Caki2 (cell line): ENCODE results near the gene AUNIP. TPM values are rescaled to one million over a fixed set of nuclear protein-coding genes. Genes with fewer than 3 reads are reported as not detected.

Experiments
- DNase-seq: peaks from one replicate; pipeline ENCODE4 v3.0.0-alpha.2; 2015; ENCODE audit warnings: low read depth
- in situ Hi-C: cut with HindIII; loops from 2 replicates; pipeline ENCODE4 v1.10.0; 2016; ENCODE audit warnings: low sequenced_read_pairs, low pct_unique_long_range_greater_than_20kb, mixed read lengths
- total RNA-seq: library from RNA; depleted of rRNA; stranded (reverse); fragments of >200 nt; shearing (Covaris generic); gene quantifications from 2 replicates; pipeline ENCODE4 v1.2.3, GENCODE V29; 2014; ENCODE audit warnings: low replicate concordance

Gene AUNIP
- total RNA-seq, 1 experiment from 2014 or later: 13.1 TPM

DNA sequence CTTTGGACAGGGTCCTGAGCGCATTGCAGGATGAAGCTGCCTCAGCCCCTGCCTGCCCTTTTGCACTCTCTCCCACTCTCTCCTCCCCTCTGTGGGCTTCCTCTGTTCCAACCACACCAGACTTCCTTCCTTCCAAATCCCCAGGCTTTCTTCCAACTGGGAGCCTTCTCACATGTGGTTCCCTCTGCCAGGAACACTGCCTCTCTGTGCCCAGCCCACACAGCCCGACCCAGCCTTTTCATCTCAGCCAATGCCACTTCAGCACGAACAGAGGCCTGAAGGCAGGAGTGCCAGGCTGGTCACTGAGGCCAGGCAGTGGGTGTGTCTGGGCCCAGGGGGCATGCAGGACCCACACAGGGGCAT is 53.4 kb downstream of the AUNIP start:
- no peak for DNase-seq
- in situ Hi-C loops: no loop called here

GRCh38 chr1:25804964-25805862 is 54.0 kb downstream of the AUNIP start:
- DNase-seq: no peak
- in situ Hi-C loops: no loop called here

DNA sequence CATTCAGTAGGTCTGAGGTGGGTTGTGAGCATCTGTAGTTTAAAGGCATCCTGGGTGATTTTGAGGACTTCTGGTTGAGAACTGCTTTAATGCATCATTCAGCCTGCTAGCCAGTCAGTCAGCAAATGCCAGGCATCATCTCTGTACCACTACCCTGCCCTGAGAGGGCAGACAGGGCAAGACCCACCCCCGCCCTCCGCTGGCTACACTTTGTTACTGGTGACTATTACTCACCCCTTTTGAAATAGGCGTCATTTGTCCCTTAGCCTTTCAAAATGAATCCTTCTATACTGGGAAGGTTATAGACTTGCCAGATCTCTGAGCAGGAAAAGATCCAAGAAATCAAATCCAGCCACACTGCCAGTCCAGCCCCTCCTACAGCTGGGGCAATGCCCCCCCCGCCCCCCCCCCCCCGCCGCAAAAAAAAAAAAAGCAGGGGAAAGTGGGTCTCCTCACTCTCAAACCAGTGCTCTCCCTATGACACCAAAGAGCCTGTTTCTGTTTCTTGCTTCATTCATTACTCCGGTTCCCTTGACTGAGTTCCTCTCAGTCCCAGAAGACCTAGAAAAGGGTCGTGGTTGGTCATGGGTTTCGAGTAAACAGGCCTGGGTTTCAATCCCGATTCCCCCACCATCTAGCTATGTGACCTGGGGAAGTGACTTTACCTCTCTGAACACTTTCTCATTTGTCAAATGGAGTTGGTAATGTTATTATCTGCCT is 54.9 kb downstream of the AUNIP start:
- DNase-seq: no peak
- in situ Hi-C loops: no loop called here

GRCh38 chr1:25803368-25803767 is 55.9 kb downstream of the AUNIP start:
- DNase-seq: no peak
- in situ Hi-C loops: no loop called here

DNA sequence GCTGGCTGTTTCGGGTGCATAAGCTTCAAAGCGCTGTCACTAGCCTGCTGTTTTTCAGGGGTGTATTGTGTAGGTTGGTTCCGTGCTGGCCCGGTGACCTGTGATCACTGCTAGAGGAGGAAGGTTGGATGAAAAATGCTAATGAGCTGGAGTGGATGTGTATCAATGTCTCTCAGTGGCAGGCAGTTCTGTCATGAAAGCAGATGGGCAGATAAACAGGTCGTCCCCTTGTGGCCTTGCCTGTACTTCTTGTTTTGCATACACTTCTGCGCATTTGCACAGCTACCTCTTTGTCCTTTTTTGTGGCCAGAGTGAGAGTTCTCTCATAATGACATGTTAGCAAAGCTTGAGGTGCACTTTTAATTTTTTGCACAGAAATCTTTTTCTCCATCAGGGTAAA is 56.3 kb downstream of the AUNIP start:
- no peak for DNase-seq

DNA sequence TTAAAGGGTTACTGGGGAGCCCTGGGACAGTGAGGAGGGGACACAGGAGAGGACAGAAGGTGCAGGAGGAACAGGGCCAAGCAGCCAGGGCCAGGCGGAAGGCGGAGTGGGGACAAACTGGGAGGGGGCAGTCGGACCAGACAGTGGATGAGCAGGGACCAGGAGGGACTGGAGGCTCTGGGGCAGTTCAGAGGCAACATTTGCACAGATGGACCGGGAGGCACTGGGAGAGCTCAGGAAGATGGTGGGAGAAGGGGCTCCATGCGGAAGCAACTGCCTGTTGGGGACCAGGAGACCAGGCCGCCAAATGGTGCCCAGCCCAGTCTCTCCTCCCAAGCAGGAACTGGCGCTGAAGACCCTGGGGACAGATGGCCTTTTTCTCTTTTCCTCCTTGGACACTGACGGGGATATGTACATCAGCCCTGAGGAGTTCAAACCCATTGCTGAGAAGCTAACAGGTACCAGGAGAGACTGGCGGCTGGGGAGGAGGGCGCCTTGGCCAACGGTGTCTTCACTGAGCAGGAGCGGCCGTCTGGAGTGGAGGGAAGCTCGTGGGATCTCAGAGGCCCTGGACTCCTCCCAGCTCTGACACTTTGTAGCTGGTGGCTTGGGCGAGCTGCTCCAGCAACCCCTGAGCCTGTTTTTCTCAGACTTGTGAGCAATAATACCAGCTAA is 58.4 kb downstream of the AUNIP start:
- DNase-seq: no peak
- in situ Hi-C loops: no loop called here

More for the DNA sequence above, 56.3 kb downstream of the AUNIP start:
- in situ Hi-C loops: no loop called here

DNA sequence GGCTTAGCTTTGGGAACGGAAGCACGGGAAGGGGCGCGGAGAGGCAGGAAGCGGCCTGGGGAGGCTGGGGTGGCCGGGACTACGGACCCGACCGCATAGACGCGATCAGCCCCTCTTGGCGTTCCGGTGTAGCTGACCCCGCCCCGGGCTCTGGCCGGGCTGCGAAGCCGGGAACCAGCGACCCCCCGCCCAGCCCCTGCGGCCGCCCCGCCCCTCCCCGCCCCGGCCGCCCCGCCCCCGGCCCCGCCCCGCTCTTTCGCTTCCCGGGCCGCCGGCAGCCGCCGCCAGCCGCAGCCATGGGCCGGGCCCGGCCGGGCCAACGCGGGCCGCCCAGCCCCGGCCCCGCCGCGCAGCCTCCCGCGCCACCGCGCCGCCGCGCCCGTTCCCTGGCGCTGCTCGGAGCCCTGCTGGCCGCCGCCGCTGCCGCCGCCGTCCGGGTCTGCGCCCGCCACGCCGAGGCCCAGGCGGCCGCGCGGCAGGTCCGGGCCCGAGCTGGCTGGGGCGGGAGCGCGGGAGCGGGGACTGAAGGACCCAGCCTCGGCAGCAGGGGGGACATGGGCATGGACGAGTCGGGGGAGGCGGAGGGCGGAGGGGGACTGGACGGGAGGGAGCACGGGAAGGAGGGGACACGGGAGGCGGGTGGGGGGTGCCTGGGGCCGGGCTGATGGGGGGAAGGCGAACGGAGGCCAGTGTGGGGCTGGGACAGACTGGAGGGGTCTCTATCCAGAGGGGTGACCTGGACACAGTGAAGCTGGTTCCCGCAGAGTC is 59.1 kb downstream of the AUNIP start, which contains the start of gene SELENON:
Gene SELENON (plus strand): TSS at position 259 of the 768 bp plus-strand sequence. CDS start 38 bp downstream, at position 297.
- no peak for DNase-seq
- in situ Hi-C loops: no loop called here

- DNase-seq: no peak
- in situ Hi-C loops: no loop called here
These were observed 59.8 kb downstream of the AUNIP start for GRCh38 chr1:25799352-25799934.

- in situ Hi-C loops: no loop called here
- no peak for DNase-seq
These were observed 60.4 kb downstream of the AUNIP start for GRCh38 chr1:25798666-25799351.

- no peak for DNase-seq
- in situ Hi-C loops: no loop called here
These were observed 61.3 kb downstream of the AUNIP start for GRCh38 chr1:25797939-25798338.

GRCh38 chr1:25796811-25797458 is 62.3 kb downstream of the AUNIP start:
- DNase-seq: peak; percentile 70
- in situ Hi-C loops: no loop called here

DNA sequence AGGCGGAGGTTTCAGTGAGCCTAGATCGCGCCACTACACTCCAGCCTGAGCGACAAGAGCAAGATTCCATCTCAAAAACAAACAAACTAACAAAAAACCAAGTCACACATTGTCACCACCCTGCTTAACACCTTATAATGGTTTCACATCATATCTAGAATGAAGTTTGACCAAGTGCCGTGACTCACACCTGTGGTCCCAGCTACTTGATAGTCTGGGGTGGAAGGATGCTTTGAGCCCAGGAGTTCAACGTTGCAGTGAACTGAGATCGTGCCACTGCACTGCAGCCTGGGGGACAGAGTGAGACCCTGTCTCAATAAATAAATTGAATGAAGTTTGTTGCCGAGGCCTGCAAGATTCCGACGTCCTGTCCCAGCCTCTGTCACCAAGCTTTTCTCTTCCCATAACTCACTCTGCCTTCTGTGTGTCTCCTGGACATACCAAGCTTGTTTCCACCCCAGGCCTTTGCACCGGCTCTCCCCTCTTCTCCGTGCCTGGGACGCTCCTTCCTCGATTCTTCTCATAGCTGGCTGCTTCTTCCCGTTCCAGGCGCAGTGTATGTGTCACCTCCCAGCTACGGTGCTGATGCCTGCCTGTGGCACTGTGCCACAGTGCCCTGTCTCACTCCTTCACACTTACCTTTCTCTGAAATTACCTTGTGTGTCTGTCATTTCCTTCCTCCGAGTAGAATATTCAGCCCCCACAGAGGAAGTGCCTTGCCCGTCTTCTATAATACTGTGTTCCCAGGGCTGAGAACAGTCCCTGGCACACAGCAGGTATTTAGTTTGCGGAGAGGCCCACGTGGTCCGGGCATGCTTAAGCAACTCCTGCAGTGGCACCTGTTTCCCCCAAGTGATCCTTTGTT is 63.1 kb downstream of the AUNIP start:
- in situ Hi-C loops: no loop called here
- no peak for DNase-seq

DNA sequence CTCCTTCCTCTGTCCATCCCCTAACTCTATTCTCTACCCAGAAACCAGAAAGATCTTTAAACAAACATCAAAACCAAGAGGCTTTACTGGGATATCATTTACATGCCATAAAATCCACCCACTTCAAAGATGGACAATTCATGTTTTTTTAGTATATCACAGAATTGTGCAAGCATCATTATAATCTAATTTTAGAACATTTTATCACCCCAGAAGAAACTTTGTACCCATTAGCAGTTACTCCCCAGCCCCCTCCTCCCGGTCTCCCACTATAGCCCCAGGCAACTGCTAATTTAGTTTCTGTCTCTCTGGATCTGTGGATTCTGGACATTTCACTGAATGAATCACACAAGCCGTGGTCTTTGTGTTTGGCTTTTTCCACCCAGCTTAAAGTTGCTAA is 64.0 kb downstream of the AUNIP start:
- DNase-seq: no peak
- in situ Hi-C loops: no loop called here

- no peak for DNase-seq
- in situ Hi-C loops: no loop called here
These were observed 64.9 kb downstream of the AUNIP start for GRCh38 chr1:25794325-25794724.

DNA sequence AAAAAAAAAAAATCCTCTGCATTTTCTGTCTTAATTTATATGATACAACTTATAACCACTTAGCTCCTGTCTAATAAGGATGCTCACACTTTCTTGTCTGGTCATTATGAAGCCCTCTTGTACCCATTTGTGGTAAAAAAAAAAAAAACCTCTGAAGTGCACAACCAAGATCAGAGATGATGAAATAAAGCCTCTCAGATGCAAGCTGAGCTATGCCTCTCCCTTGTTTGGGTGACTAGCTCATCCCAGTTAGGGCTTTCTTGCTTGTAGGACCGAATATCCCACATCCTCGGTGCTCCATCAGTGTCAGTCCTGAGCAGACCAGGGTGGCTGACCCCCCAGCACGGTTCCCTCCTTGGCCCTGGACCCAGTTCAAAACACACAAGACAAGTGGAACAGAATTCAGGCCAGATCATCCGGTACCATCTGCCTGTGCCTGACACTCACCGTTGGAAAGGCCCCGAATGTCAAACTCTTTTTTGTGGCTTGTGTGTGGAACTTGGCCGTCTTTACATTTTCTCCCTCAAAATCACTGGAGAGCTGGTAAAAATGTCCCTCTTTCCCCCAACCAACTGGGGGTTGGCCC is 65.6 kb downstream of the AUNIP start:
- in situ Hi-C loops: no loop called here

GRCh38 chr1:25792115-25792514 is 67.1 kb downstream of the AUNIP start:
- no peak for DNase-seq

More for the DNA sequence above, 65.6 kb downstream of the AUNIP start:
- no peak for DNase-seq

More at GRCh38 chr1:25792115-25792514, 67.1 kb downstream of the AUNIP start:
- in situ Hi-C loops: no loop called here
